ENCODE measurements around the gene PDE11A. TPM values are rescaled to one million over a fixed set of nuclear protein-coding genes. Genes with fewer than 3 reads are reported as not detected.

Gene PDE11A
- total RNA-seq, 1 donor from 2014 or later = not detected

DNA sequence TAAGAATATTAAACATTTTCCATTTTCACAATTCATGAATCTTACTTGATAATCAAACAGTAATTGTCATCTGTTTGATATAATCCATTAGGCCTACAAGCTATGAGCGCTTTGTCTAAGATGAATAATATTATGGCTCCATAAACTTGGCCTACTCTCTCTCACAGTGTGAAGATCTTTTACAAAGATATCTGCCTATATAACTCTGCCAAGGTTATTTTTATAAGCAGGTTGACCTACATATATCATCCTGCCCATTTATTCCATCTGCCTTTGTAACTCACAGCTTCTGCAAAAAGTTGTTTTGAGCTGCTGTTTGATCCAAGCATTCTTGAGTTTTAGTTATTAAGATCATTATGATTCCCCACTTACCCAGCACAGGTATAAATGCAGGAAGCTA is 158.3 kb downstream of the PDE11A start:
- H3K4me1 Mint-ChIP-seq = no peaks in the 10 kb centered on the region
- CTCF ChIA-PET = no interaction called here
- H3K27me3 Mint-ChIP-seq = peaks cover 4% of the 10 kb centered on the region
- ATAC-seq (ENCODE audit: low read depth) (no peak), DNase-seq (no peak)
- H3K27ac Mint-ChIP-seq = no peak overlapping the region
- H3K4me3 Mint-ChIP-seq = no peak overlapping the region
- H3K36me3 Mint-ChIP-seq (ENCODE audit: low read depth) = no peaks in the 10 kb centered on the region
- H3K9me3 Mint-ChIP-seq = no peaks in the 10 kb centered on the region
- POLR2A ChIA-PET = no interaction called here
- no peak for TF ChIP-seq CTCF (IDR thresholded peaks at IDR 0.05)
- intact Hi-C loops (cut with micrococcal nuclease) = no loop called here

- no peak overlapping the region for H3K4me3 Mint-ChIP-seq
- H3K9me3 Mint-ChIP-seq = no peaks in the 10 kb centered on the region
- H3K27ac Mint-ChIP-seq = no peak overlapping the region
- no peak for DNase-seq
- TF ChIP-seq CTCF (IDR thresholded peaks at IDR 0.05) = no peak
- no peaks in the 10 kb centered on the region for H3K4me1 Mint-ChIP-seq
- intact Hi-C loops (cut with micrococcal nuclease) = no loop called here
- CTCF ChIA-PET = no interaction called here
- no peaks in the 10 kb centered on the region for H3K27me3 Mint-ChIP-seq
- no peak for ATAC-seq (ENCODE audit: low read depth)
- H3K36me3 Mint-ChIP-seq (ENCODE audit: low read depth) = no peaks in the 10 kb centered on the region
- POLR2A ChIA-PET = no interaction called here
These were observed 162.6 kb downstream of the PDE11A start for GRCh38 chr2:177909962-177910361.

DNA sequence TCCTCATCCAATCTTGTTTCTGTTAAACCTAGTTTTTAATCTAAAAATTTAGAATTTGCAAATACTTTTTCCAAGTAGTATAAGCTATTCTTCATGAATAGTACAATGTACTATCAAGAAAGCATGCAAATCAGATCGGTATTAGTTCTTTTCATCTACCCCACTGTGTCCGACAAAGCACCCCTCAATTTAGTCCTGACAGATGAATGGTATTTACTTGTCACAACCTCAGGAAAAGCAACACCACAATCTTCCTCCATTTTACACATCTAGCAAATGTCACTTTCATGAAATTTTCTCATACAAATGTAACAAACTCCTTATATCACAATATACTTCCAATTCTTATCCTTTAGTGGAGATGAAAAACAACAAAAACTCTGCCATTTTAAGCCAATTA is 163.8 kb downstream of the PDE11A start:
- Mint-ChIP-seq H3K27ac (no peak overlapping the region), H3K4me3 (no peak overlapping the region), H3K9me3 (no peaks in the 10 kb centered on the region), H3K27me3 (no peaks in the 10 kb centered on the region), H3K4me1 (no peaks in the 10 kb centered on the region), H3K36me3 (ENCODE audit: low read depth) (no peaks in the 10 kb centered on the region)
- TF ChIP-seq CTCF (IDR thresholded peaks at IDR 0.05) = no peak
- CTCF ChIA-PET = no interaction called here
- ATAC-seq (ENCODE audit: low read depth) (no peak), DNase-seq (no peak)
- POLR2A ChIA-PET = no interaction called here
- intact Hi-C loops (cut with micrococcal nuclease) = no loop called here

GRCh38 chr2:177908182-177908581 is 164.4 kb downstream of the PDE11A start:
- Mint-ChIP-seq H3K36me3 (ENCODE audit: low read depth) (no peaks in the 10 kb centered on the region), H3K27ac (no peak overlapping the region), H3K27me3 (no peaks in the 10 kb centered on the region), H3K4me1 (no peaks in the 10 kb centered on the region), H3K9me3 (no peaks in the 10 kb centered on the region), H3K4me3 (no peak overlapping the region)
- ChIA-PET CTCF (no interaction called here), POLR2A (no interaction called here)
- intact Hi-C loops (cut with micrococcal nuclease) = no loop called here
- ATAC-seq (ENCODE audit: low read depth) (no peak), DNase-seq (no peak)
- TF ChIP-seq CTCF (IDR thresholded peaks at IDR 0.05) = no peak

DNA sequence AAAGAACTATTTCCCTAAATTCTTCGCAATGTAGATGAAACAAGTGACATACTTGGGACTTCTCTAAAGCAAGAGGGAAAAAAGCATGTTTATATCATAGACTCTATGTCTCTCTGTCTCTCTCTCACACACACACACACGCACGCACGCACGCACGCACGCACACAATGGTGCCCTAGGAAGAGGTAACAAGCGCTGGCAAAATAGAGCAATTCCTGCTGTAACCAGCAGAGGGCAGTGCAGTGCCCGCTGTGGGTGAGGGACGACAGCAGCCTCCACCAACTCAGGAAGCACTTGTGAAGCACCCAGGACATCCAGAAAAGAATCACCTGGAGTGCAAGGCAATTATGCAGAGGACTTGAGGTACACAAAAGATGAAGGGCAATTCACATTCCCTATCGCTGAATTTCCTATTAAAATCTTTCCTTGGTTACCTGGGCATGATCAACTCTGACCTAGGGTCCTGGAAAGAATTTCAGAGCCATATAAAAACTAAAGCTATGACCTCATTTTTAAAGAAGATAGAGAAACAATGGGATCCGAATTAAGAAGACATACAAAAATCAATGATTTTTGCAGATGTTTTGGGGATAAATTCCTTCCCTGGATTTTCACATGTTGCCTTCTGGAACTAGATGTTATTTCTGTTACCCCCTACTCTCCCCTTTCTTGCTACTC is 166.4 kb downstream of the PDE11A start:
- CTCF ChIA-PET = no interaction called here
- intact Hi-C loops (cut with micrococcal nuclease) = no loop called here

More for the DNA sequence above, 166.4 kb downstream of the PDE11A start:
- ATAC-seq (ENCODE audit: low read depth) (peak; percentile 52), DNase-seq (peak; percentile 20)
- H3K4me3 Mint-ChIP-seq = no peak overlapping the region
- no peaks in the 10 kb centered on the region for H3K36me3 Mint-ChIP-seq (ENCODE audit: low read depth)
- no peaks in the 10 kb centered on the region for H3K4me1 Mint-ChIP-seq
- no peak overlapping the region for H3K27ac Mint-ChIP-seq
- TF ChIP-seq CTCF (IDR thresholded peaks at IDR 0.05) = no peak
- POLR2A ChIA-PET = no interaction called here
- peaks cover 4% of the 10 kb centered on the region for H3K27me3 Mint-ChIP-seq
- H3K9me3 Mint-ChIP-seq = no peaks in the 10 kb centered on the region
